HG03571 (cell line): ENCODE data around the gene IQSEC1.

Experiments
- ATAC-seq: cut with Tn5 transposase; IDR thresholded peaks from one replicate; pipeline ENCODE4 v1.9.1; 2021; ENCODE audit not compliant: unreplicated experiment

IQSEC1 gene

GRCh38 chr3:13073326-13074005, at the start of gene IQSEC1:
Gene IQSEC1, minus strand, starts transcription at chr3:13073429. Its CDS starts 415 bp downstream, at chr3:13073014.
- peak; percentile 60 for ATAC-seq

DNA sequence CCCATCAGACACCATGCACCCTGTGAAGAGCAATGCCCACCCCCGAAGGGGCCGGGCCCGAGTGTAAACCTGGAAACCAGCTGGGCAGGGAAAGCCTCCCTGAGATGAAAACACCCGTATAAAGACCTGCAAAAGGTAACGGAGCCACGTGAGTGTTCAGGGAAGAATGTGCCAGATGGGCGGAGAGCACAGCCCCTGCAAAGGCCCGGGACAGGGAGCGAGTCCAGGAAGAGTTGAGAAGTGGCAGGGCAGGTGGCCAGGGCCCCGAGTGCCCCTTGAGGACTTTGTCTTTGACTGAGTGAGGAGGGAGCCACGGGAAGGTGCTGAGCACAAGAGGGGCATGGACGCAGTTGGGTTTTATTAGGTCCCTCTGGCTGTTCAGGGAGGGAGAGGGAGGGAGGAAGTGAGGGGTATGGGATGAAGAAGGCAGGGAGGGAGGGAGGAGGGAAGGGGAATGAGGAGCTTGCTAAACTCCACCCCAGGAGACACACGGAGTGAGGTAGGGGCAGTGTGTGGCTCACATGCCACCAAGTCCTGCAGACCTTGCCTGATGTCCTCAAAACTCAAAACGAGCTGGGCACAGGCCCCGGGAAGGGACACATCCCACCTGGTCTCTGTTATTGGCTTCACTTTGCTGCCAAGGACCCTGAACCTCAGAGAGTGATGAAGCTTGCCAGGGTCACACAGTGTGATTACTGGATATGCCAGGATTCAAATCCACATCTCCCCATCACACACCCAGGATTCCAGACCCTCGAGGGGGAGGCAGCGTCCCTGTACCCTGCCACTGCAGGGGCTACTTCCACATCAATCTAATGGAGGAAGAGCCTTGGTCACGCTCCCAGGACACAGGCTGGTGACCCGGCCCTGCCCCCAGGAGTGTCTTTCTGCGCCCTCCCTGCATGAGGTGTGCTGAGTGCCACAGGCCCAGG, 49.1 kb upstream of the IQSEC1 start:
- ATAC-seq: no peak

DNA sequence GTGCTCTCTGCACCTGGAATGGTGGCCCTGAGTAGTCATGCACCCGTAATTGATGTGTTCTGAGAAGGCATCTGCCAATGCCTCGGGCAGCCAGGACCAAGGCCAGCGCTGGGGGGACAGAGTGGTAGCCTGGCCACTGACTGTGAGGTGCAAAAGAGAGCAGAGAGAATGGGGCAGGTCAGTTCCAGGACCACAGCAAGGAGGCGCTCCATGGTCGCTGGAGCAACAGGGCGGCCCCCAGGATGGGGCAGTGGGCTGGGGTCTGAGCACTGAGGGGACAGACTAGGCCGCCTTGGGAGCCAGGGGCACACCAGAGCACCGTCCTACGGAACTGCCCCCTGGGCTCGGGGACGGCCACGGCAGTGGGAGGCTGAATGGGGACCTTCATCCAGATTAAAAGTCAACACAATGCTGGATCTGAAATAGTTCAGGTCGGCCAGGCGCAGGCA, 48.3 kb upstream of the IQSEC1 start:
- ATAC-seq: no peak

DNA sequence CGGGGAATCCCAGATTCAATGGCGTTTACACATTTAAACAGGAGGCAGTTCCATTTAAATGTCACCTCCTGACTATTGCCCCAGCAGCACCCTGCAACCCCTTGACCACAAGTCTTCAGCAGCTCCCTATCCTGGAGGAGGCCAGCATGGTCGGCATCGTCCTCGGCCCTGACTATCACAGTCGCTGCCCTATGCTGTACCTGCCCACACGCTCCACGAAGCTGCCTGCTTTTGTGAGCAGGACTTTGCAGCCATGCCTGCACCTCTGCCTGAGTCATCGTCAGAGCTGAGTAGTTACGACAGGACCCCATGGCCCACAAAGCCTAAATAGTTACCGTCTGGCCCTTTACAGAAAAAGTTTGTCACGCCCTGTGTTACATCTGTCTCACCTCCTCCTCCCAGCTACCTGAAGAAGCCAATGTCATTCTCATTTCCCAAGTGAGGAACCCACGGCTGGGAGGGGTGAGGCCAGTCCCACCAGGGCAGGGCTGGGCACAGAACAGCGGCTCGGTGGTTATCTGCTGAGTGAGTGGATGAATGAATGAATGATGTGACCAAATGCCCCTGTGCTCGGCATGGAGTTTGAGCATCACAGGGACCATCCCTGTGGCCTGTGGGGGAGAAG, 47.8 kb upstream of the IQSEC1 start:
- no peak for ATAC-seq

GRCh38 chr3:13120289-13120927, 47.2 kb upstream of the IQSEC1 start:
- ATAC-seq: no peak

DNA sequence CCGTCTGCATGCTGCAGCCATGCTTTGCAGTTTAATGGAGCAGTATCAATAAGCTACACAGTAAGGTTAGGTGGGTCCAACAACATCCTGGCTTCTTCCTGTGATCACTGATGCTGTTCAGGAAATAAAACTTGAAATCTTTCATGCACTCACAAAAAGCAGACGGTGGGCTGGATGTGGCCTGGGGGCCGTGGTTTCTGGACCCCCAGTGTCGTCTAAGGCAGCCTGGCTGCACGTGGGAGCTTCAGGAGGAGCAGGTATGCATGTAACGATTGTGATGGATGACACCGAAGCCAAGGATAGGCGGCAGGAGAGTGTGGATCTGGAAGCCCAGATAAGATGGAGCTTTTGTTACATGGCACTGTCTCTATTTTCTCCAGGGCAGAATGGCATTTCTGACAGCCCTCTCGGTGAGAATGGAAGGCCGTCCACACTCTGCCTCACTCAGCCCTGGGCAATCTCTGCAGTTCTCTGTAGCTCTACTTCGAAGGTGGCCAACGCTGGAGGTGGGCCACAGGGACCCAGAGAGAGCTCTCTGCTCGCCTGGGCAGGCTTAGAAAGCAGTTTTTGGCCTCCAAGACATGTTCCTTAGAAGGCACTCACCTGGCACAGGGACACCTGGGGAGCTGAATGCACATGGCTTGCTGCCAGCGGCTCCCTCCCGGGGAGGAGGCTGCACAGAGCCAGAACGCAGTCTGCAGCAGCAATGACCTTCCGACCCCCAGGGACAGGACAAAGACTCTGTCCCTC, 46.4 kb upstream of the IQSEC1 start:
- ATAC-seq: no peak

GRCh38 chr3:13116426-13116825, 43.2 kb upstream of the IQSEC1 start:
- ATAC-seq: no peak

GRCh38 chr3:13115991-13116390, 42.8 kb upstream of the IQSEC1 start:
- ATAC-seq: no peak

GRCh38 chr3:13115576-13115910, 42.3 kb upstream of the IQSEC1 start:
- ATAC-seq: no peak

GRCh38 chr3:13114811-13115575, 41.8 kb upstream of the IQSEC1 start:
- ATAC-seq: no peak

DNA sequence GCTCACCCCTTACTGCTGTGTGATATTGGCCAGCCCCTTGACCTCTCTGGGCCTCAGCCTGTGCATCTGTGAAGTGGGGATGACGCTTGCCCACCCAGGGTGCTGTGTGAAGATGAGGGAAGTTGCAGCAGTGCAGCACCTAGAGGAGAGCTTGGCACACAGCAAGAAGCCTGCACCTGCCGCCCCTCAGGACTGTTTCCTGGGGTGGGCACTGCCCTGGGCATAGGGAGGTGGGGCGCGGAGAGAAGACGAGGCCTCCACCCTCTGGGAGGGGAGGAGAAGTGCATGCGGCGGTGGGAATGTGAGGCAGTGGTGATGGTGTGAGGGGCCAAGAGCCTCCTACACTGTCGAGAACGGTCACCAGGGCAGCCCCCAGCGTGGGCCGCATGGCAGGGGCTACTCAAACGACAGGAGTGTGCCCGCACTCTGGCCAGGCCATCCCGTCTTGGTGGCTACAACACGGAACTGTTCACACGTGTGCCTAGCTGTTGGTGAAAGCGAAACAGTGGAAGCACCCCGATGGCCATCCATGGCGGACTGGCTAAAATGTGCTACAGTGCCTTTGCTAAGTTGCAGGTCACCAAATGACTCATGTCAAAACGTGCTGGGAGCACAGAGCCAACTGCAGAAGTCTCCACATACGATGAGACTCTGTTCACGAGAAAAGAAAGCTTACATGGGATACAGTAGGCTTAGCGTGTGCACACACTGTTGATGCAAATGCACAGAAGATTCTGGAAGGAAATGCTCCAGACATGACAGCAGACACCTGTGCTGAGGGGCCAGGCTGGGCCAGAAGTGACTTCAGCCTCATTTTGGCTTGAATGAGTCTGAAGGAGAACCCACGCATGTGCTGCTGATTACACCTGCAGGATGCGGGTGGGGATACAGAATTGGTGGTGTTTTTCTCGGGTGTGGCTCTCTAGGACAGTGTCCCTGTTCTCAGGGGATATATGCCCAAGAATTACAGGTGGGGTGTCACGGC, 40.4 kb upstream of the IQSEC1 start:
- no peak for ATAC-seq

- no peak for ATAC-seq
These were observed 39.5 kb upstream of the IQSEC1 start for GRCh38 chr3:13112521-13113345.

DNA sequence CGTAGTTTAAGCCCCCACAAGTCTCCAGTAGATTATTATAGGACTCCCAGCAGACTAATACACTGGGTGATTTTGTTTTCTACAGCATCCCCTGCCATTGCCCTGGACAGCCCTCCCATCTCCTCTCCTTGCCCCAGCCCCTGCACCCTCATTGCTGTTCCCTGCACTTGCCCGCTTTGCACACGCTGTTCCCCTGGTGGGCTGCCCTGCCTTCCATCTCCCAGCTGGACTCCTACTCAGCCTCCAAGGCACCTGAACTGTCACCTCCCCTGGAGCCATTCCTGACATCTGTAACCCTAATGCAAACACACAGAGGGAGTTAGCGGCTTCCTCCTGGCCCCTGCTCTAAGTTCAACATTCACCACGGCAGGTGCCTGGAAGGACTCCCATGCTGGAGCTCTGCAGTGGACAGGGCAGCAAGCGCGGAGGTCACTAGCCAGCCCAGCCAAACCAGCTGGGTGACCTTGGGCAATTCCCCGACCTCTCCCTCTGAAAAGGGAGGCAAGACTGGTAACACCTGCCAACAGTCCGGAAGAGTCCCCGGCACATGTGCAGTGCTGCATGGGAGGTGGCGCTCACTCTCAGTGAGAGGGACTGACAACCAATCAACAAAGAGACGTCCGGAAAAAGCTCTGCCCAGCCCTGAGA, 38.8 kb upstream of the IQSEC1 start:
- no peak for ATAC-seq

DNA sequence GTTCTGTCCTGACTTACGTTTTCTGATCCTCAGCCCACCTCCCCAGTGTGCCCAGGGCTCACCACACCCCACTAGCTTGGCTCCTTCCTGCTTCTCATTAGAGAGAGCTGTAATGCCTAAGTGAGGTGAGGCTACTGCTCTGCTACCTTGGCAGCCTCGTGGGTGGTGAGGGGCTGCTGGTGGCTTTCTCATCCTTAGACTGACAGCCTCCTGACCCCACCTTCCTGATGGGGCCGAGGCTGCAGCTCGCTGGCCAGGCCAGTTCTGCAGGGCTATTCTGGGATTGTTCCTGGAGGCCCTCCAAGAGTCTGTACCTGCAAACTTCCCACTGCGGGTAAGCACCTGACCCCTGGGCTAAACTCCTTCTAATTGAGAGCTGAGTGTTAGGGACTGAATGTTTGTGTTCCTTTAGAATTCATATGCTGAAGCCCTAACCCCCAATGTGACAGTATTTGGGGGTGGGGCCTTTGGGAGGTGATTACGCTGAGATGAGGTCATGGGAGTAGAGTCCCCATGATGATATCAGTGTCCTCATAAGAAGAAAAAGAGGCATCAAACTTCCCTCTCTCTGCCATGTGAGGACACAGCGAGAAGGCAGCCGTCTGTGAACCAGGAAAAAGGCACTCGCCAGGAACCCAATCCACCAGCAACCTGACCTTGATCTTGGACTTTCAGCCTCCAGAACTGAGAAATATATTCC, 38.1 kb upstream of the IQSEC1 start:
- ATAC-seq: peak; percentile 26

DNA sequence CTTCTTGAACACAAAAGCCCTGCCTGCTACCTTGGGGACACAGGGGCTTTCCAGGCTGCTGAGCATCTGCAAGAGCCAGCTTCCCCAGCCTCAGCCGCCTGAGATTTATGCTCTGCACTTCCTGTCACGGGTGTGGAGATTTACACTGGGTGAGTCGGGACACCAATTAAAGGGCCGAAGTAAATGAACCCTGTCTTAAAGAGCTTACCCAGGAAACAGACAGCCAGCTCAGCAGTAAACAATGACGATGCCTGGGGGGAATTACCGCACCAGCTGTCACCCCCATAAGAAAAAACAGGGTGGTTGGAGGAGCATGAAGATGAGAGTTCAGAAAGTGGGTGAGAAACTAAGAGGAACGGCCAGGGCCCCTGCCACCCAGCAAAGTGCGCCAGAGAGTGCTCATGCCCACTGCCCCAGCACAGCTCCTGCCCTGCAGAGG, 37.5 kb upstream of the IQSEC1 start:
- ATAC-seq: peak; percentile 72

DNA sequence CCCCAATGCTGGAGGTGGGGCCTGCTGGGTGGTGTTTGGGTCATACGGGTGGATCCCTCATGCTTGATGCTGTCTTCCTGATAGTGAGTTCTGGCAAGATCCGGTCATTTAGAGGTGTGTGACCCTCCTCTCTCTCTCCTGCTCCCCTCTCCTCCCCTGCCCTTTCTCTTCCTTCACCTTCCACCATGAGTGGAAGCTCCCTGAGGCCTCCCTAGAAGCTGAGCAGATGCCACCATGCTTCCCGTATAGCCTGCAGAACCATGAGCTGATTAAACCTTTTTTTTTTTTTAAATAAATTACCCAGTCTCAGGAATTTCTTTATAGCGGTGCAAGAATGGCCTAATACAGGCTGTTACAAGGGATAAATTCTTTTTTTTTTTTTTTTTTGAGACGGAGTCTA, 36.3 kb upstream of the IQSEC1 start:
- no peak for ATAC-seq

DNA sequence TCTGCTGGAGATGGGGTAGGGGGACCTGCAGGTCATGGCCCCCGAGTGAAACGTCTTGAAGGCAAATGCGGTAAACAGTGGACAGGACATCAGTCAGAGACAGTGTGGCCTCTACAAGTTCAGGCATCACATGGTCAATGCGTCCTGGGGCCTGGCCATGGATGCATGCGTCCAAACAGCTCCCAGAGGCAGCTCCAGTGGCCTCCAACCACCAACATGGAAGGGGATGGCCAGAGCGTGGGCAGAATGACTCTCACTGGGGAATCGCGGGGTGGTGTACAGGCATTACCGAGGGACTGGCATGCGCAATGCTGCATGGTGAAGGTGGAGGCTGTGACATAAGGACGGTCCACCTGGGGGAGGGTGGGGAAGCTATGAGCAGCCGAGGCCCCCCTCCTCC, 35.6 kb upstream of the IQSEC1 start:
- ATAC-seq: no peak
